Measurements from ENCODE around the gene CELSR3. TPM values are rescaled to one million over a fixed set of nuclear protein-coding genes. Genes with fewer than 3 reads are reported as not detected.

The CELSR3 gene
- total RNA-seq, 1 experiment from 2014 or later: 7.7 TPM

GRCh38 chr3:48696601-48697000 is 33.9 kb upstream of the CELSR3 start:
- H3K36me3 ChIP-seq (ENCODE audit: control insufficient read depth, insufficient read depth, low read length): peaks cover 27% of the 10 kb centered on the region
- POLR2A ChIA-PET: no interaction called here
- in situ Hi-C loops (cut with HindIII; ENCODE audit: low pct_unique_long_range_greater_than_20kb, low sequenced_read_pairs): no loop called here

GRCh38 chr3:48696156-48696555 is 33.5 kb upstream of the CELSR3 start:
- H3K27me3 ChIP-seq (ENCODE audit: control insufficient read depth, insufficient read depth, low read length): no peaks in the 10 kb centered on the region
- ChIA-PET CTCF (no interaction called here), POLR2A (no interaction called here)
- peaks cover 27% of the 10 kb centered on the region for H3K36me3 ChIP-seq (ENCODE audit: control insufficient read depth, insufficient read depth, low read length)
- TF ChIP-seq REST (IDR thresholded peaks at IDR 0.05; ENCODE audit: insufficient read depth in 1 of 2, low read depth in 2 of 2, low read length in 1 of 2): no peak
- TF ChIP-seq TCF7L2 (IDR thresholded peaks at IDR 0.05; ENCODE audit: low read depth, low read length): no peak
- TF ChIP-seq POLR2AphosphoS5 (IDR thresholded peaks at IDR 0.05; ENCODE audit: low read depth, low read length): no peak
- no peak for TF ChIP-seq CTCF (IDR thresholded peaks at IDR 0.05)
- TF ChIP-seq SIN3A (IDR thresholded peaks at IDR 0.05; ENCODE audit: borderline replicate concordance, insufficient read depth, low read depth, low read length): no peak
- in situ Hi-C loops (cut with HindIII; ENCODE audit: low pct_unique_long_range_greater_than_20kb, low sequenced_read_pairs) (no loop called here), intact Hi-C loops (cut with micrococcal nuclease; ENCODE audit: unreplicated experiment) (no loop called here)
- DNase-seq (ENCODE audit: low read depth, low spot score): no peak
- peaks cover 7% of the 10 kb centered on the region; the same call in 1 of the 2 replicates for H3K4me1 ChIP-seq (ENCODE audit: control insufficient read depth, insufficient read depth, low read length)
- BruUV-seq (replicated peaks): no TSS peak
- no peaks in the 10 kb centered on the region for H3K9me3 ChIP-seq (ENCODE audit: control insufficient read depth, insufficient read depth, low read depth, low read length)
- no peak for ATAC-seq
- H3K4me3 ChIP-seq (ENCODE audit: low read depth in 2 of 2, low read length in 2 of 2): no peak overlapping the region
- no peak overlapping the region for H3K27ac ChIP-seq (ENCODE audit: low read length)

More at GRCh38 chr3:48696601-48697000, 33.9 kb upstream of the CELSR3 start:
- Histone ChIP-seq H3K4me1 (ENCODE audit: control insufficient read depth, insufficient read depth, low read length) (peaks cover 7% of the 10 kb centered on the region; the same call in 1 of the 2 replicates), H3K27ac (ENCODE audit: low read length) (no peak overlapping the region), H3K4me3 (ENCODE audit: low read depth in 2 of 2, low read length in 2 of 2) (no peak overlapping the region), H3K9me3 (ENCODE audit: control insufficient read depth, insufficient read depth, low read depth, low read length) (no peaks in the 10 kb centered on the region), H3K27me3 (ENCODE audit: control insufficient read depth, insufficient read depth, low read length) (no peaks in the 10 kb centered on the region)
- no TSS peak for BruUV-seq (replicated peaks)
- no peak for ATAC-seq
- intact Hi-C loops (cut with micrococcal nuclease; ENCODE audit: unreplicated experiment): no loop called here
- CTCF ChIA-PET: no interaction called here
- TF ChIP-seq POLR2AphosphoS5 (IDR thresholded peaks at IDR 0.05; ENCODE audit: low read depth, low read length) (no peak), CTCF (IDR thresholded peaks at IDR 0.05) (no peak), TCF7L2 (IDR thresholded peaks at IDR 0.05; ENCODE audit: low read depth, low read length) (no peak), REST (IDR thresholded peaks at IDR 0.05; ENCODE audit: insufficient read depth in 1 of 2, low read depth in 2 of 2, low read length in 1 of 2) (no peak), SIN3A (IDR thresholded peaks at IDR 0.05; ENCODE audit: borderline replicate concordance, insufficient read depth, low read depth, low read length) (no peak)
- DNase-seq (ENCODE audit: low read depth, low spot score): no peak
